Neural crest cell (in vitro differentiated cells): ENCODE measurements around the gene MEIOSIN. TPM values are rescaled to one million over a fixed set of nuclear protein-coding genes. Genes with fewer than 3 reads are reported as not detected.
A peak's percentile ranks its signal among the peaks of the same experiment; 100 is the strongest.

Experiments
- DNase-seq: peaks from one replicate; pipeline ENCODE4 v3.0.0; 2021; ENCODE audit warnings: low read depth, mixed read lengths, low spot score
- H3K27ac Mint-ChIP-seq: one replicate; pipeline ENCODE4 v1.8.0; 2021; ENCODE audit warnings: mild to moderate bottlenecking, mixed read lengths; ENCODE audit not compliant: unreplicated experiment
- H3K27me3 Mint-ChIP-seq: 2 replicates; pipeline ENCODE4 v1.8.0; 2021; ENCODE audit warnings: low read depth, mild to moderate bottlenecking, mixed read lengths
- H3K36me3 Mint-ChIP-seq: 2 replicates; pipeline ENCODE4 v1.8.0; 2021; ENCODE audit warnings: low read depth, mild to moderate bottlenecking, mixed read lengths
- H3K4me1 Mint-ChIP-seq: 2 replicates; pipeline ENCODE4 v1.8.0; 2021; ENCODE audit warnings: mixed read lengths
- H3K4me3 Mint-ChIP-seq: one replicate; pipeline ENCODE4 v1.8.0; 2021; ENCODE audit warnings: mild to moderate bottlenecking, mixed read lengths
- H3K9me3 Mint-ChIP-seq: 2 replicates; pipeline ENCODE4 v1.8.0; 2021; ENCODE audit warnings: mixed read lengths
- CTCF ChIP-seq: fragments of 200-600 bp; sonication (generic); conservative IDR thresholded peaks from 2 replicates; pipeline ENCODE4 v1.5.0; 2021; ENCODE audit warnings: antibody characterized with exemption, mild to moderate bottlenecking
- total RNA-seq: library from RNA; stranded (reverse); gene quantifications from 2 replicates; pipeline ENCODE4 v1.2.1, GENCODE V29; 2021

Gene MEIOSIN
- total RNA-seq, 1 donor from 2014 or later: not detected

DNA sequence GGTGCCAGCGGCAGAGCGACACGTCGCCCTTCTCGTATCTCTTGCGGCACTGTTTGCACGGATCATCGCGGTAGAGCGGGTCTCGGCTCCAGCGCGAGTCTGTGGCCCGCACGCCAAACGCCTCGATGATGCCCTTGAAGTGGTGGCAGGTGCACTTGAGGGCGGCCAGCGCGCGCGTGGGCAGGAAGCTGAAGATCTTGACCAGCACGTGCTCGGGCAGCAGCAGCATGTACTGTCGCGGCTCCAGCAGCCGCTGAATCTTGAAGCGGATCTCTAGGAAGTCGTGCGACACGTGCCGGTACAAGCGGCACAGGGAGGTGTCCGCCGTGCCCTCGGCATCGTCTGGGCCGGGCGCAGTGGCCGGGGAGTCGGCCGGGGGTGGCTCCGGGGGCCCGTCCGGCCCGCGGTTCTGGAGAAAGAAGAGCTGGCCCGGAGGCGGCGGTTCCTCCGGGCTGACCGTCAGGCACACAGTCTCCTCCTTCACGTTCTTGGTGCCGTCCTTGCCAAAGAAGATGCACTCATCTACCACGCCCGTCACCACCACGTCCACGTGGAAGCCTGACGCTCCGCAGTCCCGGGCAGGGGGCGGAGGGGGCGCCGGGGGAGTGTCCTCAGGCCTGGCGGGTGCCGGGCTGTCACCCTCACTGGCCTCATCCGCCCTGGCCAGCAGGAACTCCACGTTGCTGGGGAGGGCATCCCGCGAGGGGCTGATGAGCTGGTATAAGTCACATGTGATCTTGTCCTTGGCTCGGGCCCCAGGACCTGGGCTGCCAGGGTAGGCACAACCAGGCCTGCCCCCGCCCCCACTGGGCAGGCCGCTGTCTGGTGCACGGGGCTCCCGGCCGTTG lies 21.2 kb upstream of the MEIOSIN start:
- peaks cover 5% of the 10 kb centered on the region for H3K36me3 Mint-ChIP-seq
- H3K4me3 Mint-ChIP-seq: no peak overlapping the region
- H3K9me3 Mint-ChIP-seq: no peaks in the 10 kb centered on the region
- no peak for TF ChIP-seq CTCF
- H3K4me1 Mint-ChIP-seq: peaks cover 29% of the 10 kb centered on the region
- H3K27ac Mint-ChIP-seq: no peak overlapping the region
- DNase-seq: no peak
- H3K27me3 Mint-ChIP-seq: no peaks in the 10 kb centered on the region

DNA sequence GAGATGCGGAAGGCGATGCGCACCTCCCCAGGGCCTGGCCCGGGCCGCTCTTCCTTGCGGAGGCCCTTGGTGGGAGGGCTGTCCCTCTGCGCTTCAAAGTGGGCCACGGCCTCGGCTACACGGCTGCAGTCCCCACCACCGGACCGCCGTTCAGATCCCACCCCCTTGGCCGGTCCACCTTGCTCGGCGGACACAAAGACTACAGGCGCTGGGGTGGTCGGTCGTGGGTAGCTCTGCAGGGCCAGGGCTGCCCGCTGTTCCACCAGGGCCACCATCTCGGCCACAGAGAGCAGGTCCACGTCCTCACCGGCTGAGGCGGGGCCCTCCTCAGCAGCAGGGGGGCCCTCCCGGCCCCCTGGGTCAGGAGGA lies 20.6 kb upstream of the MEIOSIN start:
- H3K4me3 Mint-ChIP-seq: no peak overlapping the region
- no peak for TF ChIP-seq CTCF
- no peak overlapping the region for H3K27ac Mint-ChIP-seq
- DNase-seq: no peak
- no peaks in the 10 kb centered on the region for H3K27me3 Mint-ChIP-seq
- no peaks in the 10 kb centered on the region for H3K9me3 Mint-ChIP-seq
- peaks cover 5% of the 10 kb centered on the region for H3K36me3 Mint-ChIP-seq
- H3K4me1 Mint-ChIP-seq: peaks cover 34% of the 10 kb centered on the region

GRCh38 chr19:45713141-45713540 lies 20.1 kb upstream of the MEIOSIN start:
- no peak for DNase-seq
- no peaks in the 10 kb centered on the region for H3K27me3 Mint-ChIP-seq
- peaks cover 38% of the 10 kb centered on the region for H3K4me1 Mint-ChIP-seq
- H3K36me3 Mint-ChIP-seq: peaks cover 5% of the 10 kb centered on the region
- no peak overlapping the region for H3K27ac Mint-ChIP-seq
- no peak for TF ChIP-seq CTCF
- no peaks in the 10 kb centered on the region for H3K9me3 Mint-ChIP-seq
- H3K4me3 Mint-ChIP-seq: no peak overlapping the region

GRCh38 chr19:45715139-45715538 lies 18.1 kb upstream of the MEIOSIN start:
- Mint-ChIP-seq H3K4me1 (peaks cover 47% of the 10 kb centered on the region), H3K27ac (no peak overlapping the region), H3K4me3 (no peak overlapping the region)

DNA sequence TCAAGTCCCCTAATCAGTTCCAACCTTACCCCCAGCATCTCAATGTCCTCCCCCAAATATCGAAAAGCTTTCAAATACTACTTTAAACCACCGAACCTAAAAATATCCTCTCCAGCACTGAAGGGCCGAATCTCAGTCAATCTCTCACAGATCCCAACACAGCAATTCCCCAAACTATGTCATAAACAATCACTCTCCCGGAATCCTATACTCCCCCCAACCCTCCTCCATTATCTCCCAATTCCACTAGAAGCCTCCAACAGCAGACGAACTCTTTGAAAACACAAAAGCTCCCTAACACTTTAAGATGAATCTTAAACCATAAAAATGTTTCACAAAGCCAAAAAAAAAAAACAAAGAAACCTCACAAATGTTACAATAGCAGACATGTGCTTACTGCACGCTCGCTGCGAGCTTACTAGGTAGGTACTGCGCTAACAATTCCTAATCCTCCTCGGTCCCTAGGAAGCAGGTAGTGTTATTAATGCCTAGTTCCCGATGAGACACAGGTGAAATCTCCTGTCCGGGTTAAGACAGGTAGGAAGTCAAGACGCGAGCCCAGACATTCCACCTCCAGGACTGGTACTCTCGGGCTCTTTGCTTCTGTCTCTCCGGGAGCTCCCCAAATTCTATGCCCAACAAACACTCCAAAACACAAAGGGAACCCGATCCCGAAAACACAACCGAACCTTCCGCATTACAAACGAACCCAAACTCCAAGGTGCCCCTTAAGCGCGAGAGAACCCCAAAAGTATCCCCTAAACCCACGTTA lies 16.7 kb upstream of the MEIOSIN start:
- no peaks in the 10 kb centered on the region for H3K9me3 Mint-ChIP-seq
- H3K36me3 Mint-ChIP-seq: peaks cover 6% of the 10 kb centered on the region
- peaks cover 42% of the 10 kb centered on the region for H3K4me1 Mint-ChIP-seq
- H3K27me3 Mint-ChIP-seq: no peaks in the 10 kb centered on the region
- peak overlapping the region; percentile 99 for H3K27ac Mint-ChIP-seq
- H3K4me3 Mint-ChIP-seq: peak overlapping the region; percentile 96
- DNase-seq: no peak
- no peak for TF ChIP-seq CTCF

More at GRCh38 chr19:45715139-45715538, 18.1 kb upstream of the MEIOSIN start:
- Mint-ChIP-seq H3K9me3 (no peaks in the 10 kb centered on the region), H3K36me3 (peaks cover 9% of the 10 kb centered on the region), H3K27me3 (no peaks in the 10 kb centered on the region)
- no peak for DNase-seq
- no peak for TF ChIP-seq CTCF
